Measurements from ENCODE around the gene DGUOK.
"Not testable (repeated sequence)": the region's sequence is repeated elsewhere in the genome, so short reads cannot be mapped to it uniquely, and the experiment has no call there.

The DGUOK gene

GRCh38 chr2:73901143-73901542, 25.5 kb upstream of the DGUOK start:
- Histone ChIP-seq H3K36me3 (ENCODE audit: control insufficient read depth, insufficient read depth, low read length) (no peaks in the 10 kb centered on the region), H3K4me1 (ENCODE audit: control insufficient read depth, insufficient read depth, low read length, poor library complexity, severe bottlenecking) (no peaks in the 10 kb centered on the region), H3K27ac (ENCODE audit: low read depth, low read length, severe bottlenecking) (no peak overlapping the region), H3K4me3 (ENCODE audit: extremely low read depth, insufficient read depth, low read length, poor library complexity, severe bottlenecking) (no peak overlapping the region), H3K9me3 (ENCODE audit: control insufficient read depth, low read length) (no peaks in the 10 kb centered on the region)
- 89 to 91% methylated on average over 5 to 8 of the region's 10 CpGs for WGBS, 2 experiments (ENCODE audit: insufficient coverage in 2 of 2)

GRCh38 chr2:73902284-73902683, 24.4 kb upstream of the DGUOK start:
- WGBS, 2 experiments (ENCODE audit: insufficient coverage in 2 of 2): 81 to 92% methylated on average over 3 to 4 of the region's 4 CpGs
- Histone ChIP-seq H3K27ac (ENCODE audit: low read depth, low read length, severe bottlenecking) (no peak overlapping the region), H3K36me3 (ENCODE audit: control insufficient read depth, insufficient read depth, low read length) (no peaks in the 10 kb centered on the region), H3K4me1 (ENCODE audit: control insufficient read depth, insufficient read depth, low read length, poor library complexity, severe bottlenecking) (no peaks in the 10 kb centered on the region), H3K9me3 (ENCODE audit: control insufficient read depth, low read length) (no peaks in the 10 kb centered on the region), H3K4me3 (ENCODE audit: extremely low read depth, insufficient read depth, low read length, poor library complexity, severe bottlenecking) (no peak overlapping the region)

- WGBS, 2 experiments (ENCODE audit: insufficient coverage in 2 of 2): 84 to 100% methylated on average over 2 to 3 of the region's 4 CpGs
- H3K27ac ChIP-seq (ENCODE audit: low read depth, low read length, severe bottlenecking): no peak overlapping the region
- H3K4me1 ChIP-seq (ENCODE audit: control insufficient read depth, insufficient read depth, low read length, poor library complexity, severe bottlenecking): no peaks in the 10 kb centered on the region
Measured at GRCh38 chr2:73903313-73903712, 23.4 kb upstream of the DGUOK start.

GRCh38 chr2:73903949-73904613, 22.6 kb upstream of the DGUOK start:
- 90 to 100% methylated on average over 1 to 2 of the region's 5 CpGs for WGBS, 2 experiments (ENCODE audit: insufficient coverage in 2 of 2)
- H3K4me1 ChIP-seq (ENCODE audit: control insufficient read depth, insufficient read depth, low read length, poor library complexity, severe bottlenecking): not testable (repeated sequence)

More at GRCh38 chr2:73903313-73903712, 23.4 kb upstream of the DGUOK start:
- Histone ChIP-seq H3K9me3 (ENCODE audit: control insufficient read depth, low read length) (no peaks in the 10 kb centered on the region), H3K4me3 (ENCODE audit: extremely low read depth, insufficient read depth, low read length, poor library complexity, severe bottlenecking) (no peak overlapping the region), H3K36me3 (ENCODE audit: control insufficient read depth, insufficient read depth, low read length) (no peaks in the 10 kb centered on the region)

GRCh38 chr2:73904952-73905351, 21.7 kb upstream of the DGUOK start:
- Histone ChIP-seq H3K9me3 (ENCODE audit: control insufficient read depth, low read length) (no peaks in the 10 kb centered on the region), H3K27ac (ENCODE audit: low read depth, low read length, severe bottlenecking) (no peak overlapping the region), H3K4me3 (ENCODE audit: extremely low read depth, insufficient read depth, low read length, poor library complexity, severe bottlenecking) (no peak overlapping the region), H3K36me3 (ENCODE audit: control insufficient read depth, insufficient read depth, low read length) (no peaks in the 10 kb centered on the region), H3K4me1 (ENCODE audit: control insufficient read depth, insufficient read depth, low read length, poor library complexity, severe bottlenecking) (no peaks in the 10 kb centered on the region)
- no CpG with 5 or more reads among the region's 1 CpG for WGBS, 2 experiments (ENCODE audit: insufficient coverage in 2 of 2)

More at GRCh38 chr2:73903949-73904613, 22.6 kb upstream of the DGUOK start:
- H3K9me3 ChIP-seq (ENCODE audit: control insufficient read depth, low read length); H3K27ac ChIP-seq (ENCODE audit: low read depth, low read length, severe bottlenecking); H3K4me3 ChIP-seq (ENCODE audit: extremely low read depth, insufficient read depth, low read length, poor library complexity, severe bottlenecking); H3K36me3 ChIP-seq (ENCODE audit: control insufficient read depth, insufficient read depth, low read length): not testable (repeated sequence)

- 93 to 96% methylated on average over 4 to 5 of the region's 5 CpGs for WGBS, 2 experiments (ENCODE audit: insufficient coverage in 2 of 2)
- Histone ChIP-seq H3K4me3 (ENCODE audit: extremely low read depth, insufficient read depth, low read length, poor library complexity, severe bottlenecking) (no peak overlapping the region), H3K27ac (ENCODE audit: low read depth, low read length, severe bottlenecking) (no peak overlapping the region), H3K36me3 (ENCODE audit: control insufficient read depth, insufficient read depth, low read length) (no peaks in the 10 kb centered on the region), H3K4me1 (ENCODE audit: control insufficient read depth, insufficient read depth, low read length, poor library complexity, severe bottlenecking) (no peaks in the 10 kb centered on the region), H3K9me3 (ENCODE audit: control insufficient read depth, low read length) (no peaks in the 10 kb centered on the region)
Measured at GRCh38 chr2:73906847-73907505, 19.7 kb upstream of the DGUOK start.

GRCh38 chr2:73907840-73908452, 18.7 kb upstream of the DGUOK start:
- Histone ChIP-seq H3K4me3 (ENCODE audit: extremely low read depth, insufficient read depth, low read length, poor library complexity, severe bottlenecking) (no peak overlapping the region), H3K36me3 (ENCODE audit: control insufficient read depth, insufficient read depth, low read length) (no peaks in the 10 kb centered on the region), H3K4me1 (ENCODE audit: control insufficient read depth, insufficient read depth, low read length, poor library complexity, severe bottlenecking) (no peaks in the 10 kb centered on the region), H3K9me3 (ENCODE audit: control insufficient read depth, low read length) (no peaks in the 10 kb centered on the region), H3K27ac (ENCODE audit: low read depth, low read length, severe bottlenecking) (no peak overlapping the region)
- 61 to 76% methylated on average over 4 to 5 of the region's 5 CpGs for WGBS, 2 experiments (ENCODE audit: insufficient coverage in 2 of 2)

- H3K9me3 ChIP-seq (ENCODE audit: control insufficient read depth, low read length): no peaks in the 10 kb centered on the region
- no peaks in the 10 kb centered on the region for H3K4me1 ChIP-seq (ENCODE audit: control insufficient read depth, insufficient read depth, low read length, poor library complexity, severe bottlenecking)
- 89 to 94% methylated on average over 5 to 7 of the region's 10 CpGs for WGBS, 2 experiments (ENCODE audit: insufficient coverage in 2 of 2)
- no peak overlapping the region for H3K27ac ChIP-seq (ENCODE audit: low read depth, low read length, severe bottlenecking)
- no peak overlapping the region for H3K4me3 ChIP-seq (ENCODE audit: extremely low read depth, insufficient read depth, low read length, poor library complexity, severe bottlenecking)
- H3K36me3 ChIP-seq (ENCODE audit: control insufficient read depth, insufficient read depth, low read length): no peaks in the 10 kb centered on the region
Measured at GRCh38 chr2:73908689-73909652, 17.7 kb upstream of the DGUOK start.

GRCh38 chr2:73910873-73911547, 15.7 kb upstream of the DGUOK start:
- H3K36me3 ChIP-seq (ENCODE audit: control insufficient read depth, insufficient read depth, low read length): no peaks in the 10 kb centered on the region
- no peaks in the 10 kb centered on the region for H3K4me1 ChIP-seq (ENCODE audit: control insufficient read depth, insufficient read depth, low read length, poor library complexity, severe bottlenecking)
- no peak overlapping the region for H3K27ac ChIP-seq (ENCODE audit: low read depth, low read length, severe bottlenecking)
- no peak overlapping the region for H3K4me3 ChIP-seq (ENCODE audit: extremely low read depth, insufficient read depth, low read length, poor library complexity, severe bottlenecking)
- 76 to 93% methylated on average over 3 of the region's 6 CpGs for WGBS, 2 experiments (ENCODE audit: insufficient coverage in 2 of 2)
- no peaks in the 10 kb centered on the region for H3K9me3 ChIP-seq (ENCODE audit: control insufficient read depth, low read length)
